HCEC 1CT (cell line): ENCODE measurements around the gene SLC35E4.
"Not testable (repeated sequence)": the region's sequence is repeated elsewhere in the genome, so short reads cannot be mapped to it uniquely, and the experiment has no call there.

Experiments
- DNase-seq: peaks from one replicate; pipeline ENCODE4 v3.0.0-alpha.2; 2017

The SLC35E4 gene

GRCh38 chr22:30654361-30654760 lies 18.8 kb downstream of the SLC35E4 start:
- DNase-seq = no peak

DNA sequence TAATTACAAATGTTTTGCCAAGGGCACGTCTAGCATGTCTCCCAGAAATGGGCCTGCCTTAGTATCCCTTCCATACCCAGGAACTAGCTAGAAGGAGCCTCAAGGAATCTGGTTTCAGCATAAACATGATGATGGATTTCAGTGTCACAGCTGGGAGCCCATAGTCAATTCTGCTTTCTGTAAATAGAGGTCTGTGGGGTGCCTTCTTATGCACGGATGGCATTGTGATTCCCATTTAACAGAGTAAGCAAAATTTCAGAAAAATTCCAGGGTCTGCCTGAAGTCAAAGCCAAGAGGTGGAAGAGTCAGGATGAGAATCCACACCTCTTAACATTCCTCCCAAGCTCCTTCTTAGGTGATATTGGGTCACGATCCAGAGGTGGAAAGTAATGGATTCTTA lies 20.0 kb downstream of the SLC35E4 start:
- DNase-seq = no peak

GRCh38 chr22:30662040-30662439 lies 26.5 kb downstream of the SLC35E4 start:
- DNase-seq = no peak

GRCh38 chr22:30664798-30665197 lies 29.2 kb downstream of the SLC35E4 start:
- DNase-seq = no peak

DNA sequence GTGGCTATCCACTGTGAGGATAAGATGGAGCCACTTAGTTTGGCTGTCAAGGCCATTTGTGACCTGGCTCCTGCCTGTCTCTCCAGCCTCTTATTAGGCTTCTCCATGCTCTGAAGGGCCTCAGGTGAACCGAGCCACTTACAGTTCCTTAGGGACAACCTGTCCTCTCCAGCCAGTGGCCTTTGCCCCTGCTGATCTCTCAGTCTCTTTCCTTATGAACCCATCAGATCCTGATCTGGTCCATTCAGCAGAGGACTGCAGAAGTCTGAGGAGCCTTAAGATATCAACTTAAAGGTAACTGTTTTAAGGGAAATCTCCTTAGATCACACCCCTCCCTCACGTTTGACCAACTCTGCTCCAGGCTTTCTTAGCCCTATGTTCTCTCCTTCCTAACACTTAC lies 29.7 kb downstream of the SLC35E4 start:
- no peak for DNase-seq

DNA sequence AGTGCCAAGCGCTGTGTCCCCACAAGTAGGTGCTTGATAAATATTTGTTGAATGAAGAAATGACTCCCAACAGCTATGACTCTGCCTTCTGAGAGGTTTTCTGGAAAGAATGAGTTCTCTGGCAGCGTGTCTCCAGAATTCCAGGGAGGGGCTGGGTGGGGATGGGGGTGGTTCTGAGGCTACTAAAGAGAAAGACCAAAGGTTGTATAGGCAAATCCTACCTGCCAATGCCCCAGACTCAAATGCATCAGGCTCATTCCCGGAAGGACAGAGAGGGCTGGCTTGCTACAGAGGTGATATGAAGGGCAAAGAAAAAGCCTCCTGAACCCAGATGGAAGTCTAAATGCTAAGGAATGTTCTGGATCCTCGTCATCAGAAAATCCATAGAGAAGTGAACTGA lies 30.2 kb downstream of the SLC35E4 start:
- DNase-seq = no peak

DNA sequence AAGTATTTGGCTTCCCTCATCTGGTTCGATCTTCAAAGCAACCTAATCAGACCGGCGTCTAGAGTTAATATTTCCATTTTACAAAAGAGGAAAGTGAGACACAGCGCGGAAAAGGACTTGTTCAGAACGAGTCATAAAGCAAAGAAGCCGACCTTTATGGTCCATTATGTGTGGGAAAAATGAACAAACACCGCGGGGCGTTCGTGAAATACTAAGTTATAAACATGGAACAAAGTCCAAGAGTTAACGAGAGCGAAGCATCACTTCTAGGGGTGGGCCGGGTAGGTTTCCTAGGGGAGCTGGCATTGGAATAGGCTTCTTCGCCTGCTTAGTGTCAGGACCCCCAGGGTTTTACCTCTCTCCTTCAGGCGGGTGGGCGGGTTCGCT lies 31.5 kb downstream of the SLC35E4 start:
- peak; percentile 17 for DNase-seq

DNA sequence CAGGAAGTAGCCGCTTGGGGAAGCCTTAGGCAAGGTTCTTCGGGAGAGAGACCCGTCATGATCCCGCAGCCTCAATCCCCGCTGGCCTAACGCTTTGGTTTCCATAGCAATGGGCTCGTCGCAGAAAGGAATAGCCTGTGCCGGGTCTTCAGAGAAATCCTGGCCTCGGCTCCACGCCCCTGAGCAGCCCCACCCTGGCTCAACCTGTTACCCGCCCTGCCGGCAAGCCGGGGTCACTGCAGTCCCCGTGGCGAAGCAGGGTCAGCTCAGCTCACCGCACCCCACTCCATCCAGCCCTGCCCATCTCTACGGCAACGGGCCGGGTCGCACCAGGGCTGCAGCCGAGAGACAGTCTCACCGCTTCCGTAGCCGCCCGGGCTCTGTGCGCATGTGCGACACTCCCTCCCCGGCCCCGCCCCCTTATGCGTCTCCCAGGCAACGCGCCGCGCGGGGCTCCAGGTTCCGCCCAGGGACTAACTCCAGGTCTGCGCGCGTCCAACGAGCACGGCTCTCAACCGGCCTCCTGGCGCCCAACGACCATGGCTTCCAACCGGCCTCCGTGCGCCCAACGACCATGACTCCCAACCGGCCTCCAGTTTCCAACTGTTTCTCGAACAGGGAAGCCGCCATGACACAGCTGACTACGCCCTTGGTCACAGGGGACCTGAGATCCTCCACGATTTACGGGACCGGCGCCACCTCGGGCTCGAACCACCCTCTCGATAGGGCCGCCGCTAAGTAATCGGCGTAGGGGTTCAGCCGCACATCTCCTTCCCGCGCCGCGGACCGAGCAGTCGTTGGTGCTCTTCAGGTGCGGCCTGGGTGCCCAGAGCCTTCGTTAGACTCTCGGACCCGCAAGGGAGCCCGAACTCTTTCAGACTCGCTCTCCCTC lies 32.2 kb downstream of the SLC35E4 start, which contains the start of gene DUSP18:
Gene DUSP18 (minus strand): TSS at position 382 of the 892 bp plus-strand sequence. CDS start 3,872 bp downstream, outside the sequence.
- peak; percentile 87 for DNase-seq

DNA sequence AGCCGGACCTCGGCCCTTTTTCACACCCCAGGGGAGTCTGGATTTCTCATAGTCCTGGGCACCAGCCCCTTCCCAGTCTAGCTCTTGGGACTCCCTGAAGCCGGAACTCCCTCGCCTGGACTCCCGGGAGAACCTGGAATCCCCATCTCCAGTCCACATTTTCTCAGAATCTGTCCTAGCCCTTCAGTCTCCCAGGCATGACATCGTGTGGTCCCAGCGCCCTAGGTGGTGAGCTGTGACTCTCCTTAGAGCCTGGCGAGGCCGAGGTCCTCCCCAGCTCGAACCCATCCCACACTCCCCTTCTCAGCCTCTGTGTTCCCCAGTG lies 32.8 kb downstream of the SLC35E4 start:
- no peak for DNase-seq

DNA sequence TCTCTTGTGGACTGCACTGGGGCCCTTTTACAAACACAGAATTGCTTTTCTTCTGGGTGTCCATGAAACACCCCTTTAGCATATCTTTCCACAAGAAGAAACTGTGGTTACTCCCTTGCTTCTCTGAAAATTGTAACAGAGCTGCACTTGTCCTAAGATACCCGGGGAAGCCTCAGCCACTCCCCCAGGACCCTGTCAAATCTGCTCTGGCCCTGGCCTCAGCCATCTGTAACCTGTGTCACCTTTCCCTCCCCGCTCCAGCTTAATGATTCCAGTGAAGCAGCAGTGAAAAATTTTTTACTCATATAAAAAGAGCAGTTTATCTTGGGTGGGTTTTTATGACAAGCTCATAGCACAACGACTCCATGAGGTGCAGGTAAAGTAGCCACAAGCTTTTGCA lies 35.5 kb downstream of the SLC35E4 start:
- no peak for DNase-seq

GRCh38 chr22:30673136-30673535 lies 37.6 kb downstream of the SLC35E4 start:
- DNase-seq = no peak

DNA sequence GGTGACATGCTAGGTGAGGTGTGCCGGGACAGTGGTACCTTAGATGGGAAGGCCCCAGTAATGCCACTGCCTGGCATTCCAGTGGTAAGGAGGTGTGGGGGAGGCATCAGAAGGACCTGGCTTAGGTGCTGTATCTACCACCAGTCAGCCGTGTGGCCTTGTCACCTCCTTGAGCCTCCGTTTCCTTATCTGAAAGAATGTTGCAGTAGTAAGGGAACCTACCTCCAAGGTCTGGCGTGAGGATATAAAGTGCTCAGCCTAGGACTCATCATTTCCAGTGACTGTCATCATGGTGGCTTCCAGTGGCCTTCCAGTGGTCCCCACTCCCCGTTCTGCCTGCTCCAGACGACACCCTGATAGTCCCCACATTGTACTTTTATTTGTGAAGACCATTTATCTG lies 38.9 kb downstream of the SLC35E4 start:
- DNase-seq = no peak

- DNase-seq = no peak
Measured at GRCh38 chr22:30675436-30675835, 39.9 kb downstream of the SLC35E4 start.

DNA sequence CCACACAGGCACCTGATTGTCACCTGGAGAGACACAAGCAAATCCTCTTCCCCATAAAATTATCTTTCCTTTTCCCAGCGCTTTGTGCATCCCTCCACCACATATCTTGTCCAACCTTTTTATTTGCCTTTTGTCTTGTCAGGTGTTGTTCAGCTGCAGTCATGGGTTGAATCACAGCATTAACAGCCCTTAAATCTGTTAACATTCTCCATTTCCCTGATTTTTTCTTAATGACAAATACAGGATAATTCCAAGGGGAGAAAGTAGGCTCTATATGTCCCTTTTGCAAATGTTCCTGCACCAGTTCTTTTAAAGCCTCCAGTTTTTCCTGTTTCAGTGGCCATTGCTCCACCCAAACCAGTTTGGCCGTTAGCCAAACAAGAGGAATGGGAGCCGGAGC lies 41.0 kb downstream of the SLC35E4 start:
- not testable (repeated sequence) for DNase-seq

DNA sequence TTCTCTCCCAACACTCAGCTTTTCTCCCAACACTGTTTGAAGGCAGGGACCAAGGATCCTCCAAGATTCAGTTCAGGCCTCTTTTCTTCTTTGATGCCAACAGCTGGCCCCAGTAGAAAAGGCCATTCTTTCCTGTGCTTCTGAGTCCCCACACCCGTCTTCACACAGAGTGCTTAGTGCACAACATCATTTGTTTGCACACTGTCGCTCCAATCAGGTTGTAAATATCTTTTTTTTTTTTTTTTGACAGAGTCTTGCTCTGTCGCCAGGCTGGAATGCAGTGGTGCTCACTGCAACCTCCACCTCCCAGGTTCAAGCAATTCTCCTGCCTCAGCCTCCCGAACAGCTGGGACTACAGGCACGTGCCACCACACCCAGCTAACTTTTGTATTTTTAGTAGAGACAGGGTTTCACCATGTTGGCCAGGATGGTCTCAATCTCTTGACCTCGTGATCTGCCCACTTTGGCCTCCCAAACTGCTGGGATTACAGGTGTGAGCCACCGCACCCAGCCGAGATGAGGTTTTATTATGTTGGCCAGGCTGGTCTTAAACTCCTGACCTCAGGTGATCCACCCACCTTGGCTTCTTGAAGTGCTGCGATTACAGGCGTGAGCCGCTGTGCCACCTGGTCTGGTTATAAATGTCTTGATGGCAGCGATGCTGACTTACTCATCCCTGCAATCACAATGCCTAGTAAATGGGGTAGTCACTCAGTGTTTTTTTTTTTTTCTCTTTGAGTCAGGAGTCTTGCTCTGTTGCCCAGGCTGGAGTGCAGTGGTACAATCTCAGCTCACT lies 44.5 kb downstream of the SLC35E4 start:
- DNase-seq = not testable (repeated sequence)

DNA sequence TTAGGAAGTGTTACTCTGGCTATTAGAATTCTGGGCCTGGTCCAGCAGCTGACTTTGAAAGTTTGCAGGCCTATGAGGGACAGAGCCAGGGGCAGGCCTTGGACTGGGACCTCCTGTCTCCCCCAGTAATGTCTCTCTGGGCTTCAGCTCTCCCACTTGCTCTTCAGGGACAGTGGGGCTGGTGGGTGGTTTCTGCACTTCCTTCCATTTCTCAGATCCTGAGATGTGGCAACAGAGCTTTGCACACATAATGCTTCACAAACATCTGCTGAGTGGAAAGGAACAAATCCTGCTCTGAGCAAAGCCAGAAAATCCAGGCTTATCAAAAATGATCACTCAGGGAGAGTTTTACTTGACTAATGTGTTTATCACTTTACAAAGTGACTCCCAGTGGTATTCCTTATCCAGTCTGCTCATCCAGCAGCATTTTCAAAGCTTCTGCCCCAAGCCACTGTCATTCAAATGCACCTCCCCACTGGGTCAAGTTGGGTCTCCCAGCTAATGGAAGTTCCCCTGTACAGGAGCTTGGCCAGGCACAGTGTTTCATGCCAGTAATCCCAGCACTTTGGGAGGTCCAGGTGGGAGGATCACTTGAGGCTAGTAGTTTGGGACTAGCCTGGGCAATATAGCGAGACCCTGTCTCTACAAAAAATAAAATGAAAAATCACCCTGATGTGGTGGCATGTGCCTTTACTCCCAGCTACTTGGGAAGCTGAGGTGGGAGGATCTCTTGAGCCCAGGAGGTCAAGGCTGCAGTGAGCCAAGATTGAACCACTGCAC lies 45.6 kb downstream of the SLC35E4 start:
- DNase-seq = no peak

DNA sequence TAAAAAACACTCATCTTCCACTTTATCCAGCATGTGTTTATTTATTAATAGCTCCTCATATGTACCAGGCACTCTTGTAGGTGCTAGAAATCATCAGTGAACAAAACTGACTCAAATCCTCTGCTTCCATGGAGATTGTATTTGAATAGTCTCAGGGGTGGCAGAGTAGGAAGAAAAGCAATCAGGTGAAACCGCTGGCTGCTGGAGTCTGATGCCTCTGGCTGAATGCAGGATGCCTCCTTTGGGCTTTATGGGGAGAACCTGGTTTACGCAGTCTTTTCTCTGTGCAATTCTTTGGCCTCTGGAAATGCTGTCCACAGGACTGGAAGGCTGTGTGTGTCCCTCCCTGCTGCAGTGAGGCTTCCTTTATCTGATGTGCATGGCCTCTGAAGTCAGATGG lies 46.2 kb downstream of the SLC35E4 start:
- DNase-seq = no peak

DNA sequence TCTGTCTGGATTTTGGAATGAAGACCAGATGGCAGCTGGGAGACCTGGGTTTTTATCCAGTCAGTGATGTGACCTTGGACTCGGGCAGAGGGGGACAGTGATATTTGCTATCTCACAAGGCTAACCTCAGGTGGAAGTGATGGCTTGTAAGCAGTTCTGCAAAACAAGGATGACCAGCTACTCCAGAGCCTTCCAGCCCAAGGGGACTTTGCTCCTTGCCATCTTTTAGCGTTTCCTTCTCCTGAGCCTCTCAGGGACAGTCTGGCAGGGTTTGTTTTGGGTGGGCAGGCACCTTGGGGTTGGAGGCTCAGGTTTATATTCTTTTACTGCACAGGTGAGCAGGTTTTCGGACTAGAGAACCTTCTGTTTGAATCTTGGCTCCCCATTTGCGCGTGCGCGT lies 49.6 kb downstream of the SLC35E4 start:
- DNase-seq = no peak

DNA sequence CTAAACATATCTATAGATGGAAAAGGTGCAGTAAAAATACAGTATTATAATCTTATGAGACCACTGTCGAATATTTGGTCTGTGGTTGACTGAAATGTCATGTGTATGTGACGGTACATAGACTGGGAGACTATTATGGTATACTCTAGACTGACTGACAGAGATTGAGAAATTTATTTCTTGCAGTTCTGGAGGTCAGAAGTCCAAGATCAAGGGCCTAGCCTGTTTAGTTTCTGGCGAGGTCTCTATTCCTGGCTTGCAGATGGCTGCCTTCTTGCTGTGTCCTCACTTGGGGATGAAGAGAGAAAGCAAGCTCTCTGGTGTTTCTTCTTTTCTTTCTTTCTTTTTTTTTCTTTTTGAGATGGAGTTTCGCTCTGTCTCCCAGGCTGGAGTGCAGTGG lies 51.8 kb downstream of the SLC35E4 start:
- no peak for DNase-seq

DNA sequence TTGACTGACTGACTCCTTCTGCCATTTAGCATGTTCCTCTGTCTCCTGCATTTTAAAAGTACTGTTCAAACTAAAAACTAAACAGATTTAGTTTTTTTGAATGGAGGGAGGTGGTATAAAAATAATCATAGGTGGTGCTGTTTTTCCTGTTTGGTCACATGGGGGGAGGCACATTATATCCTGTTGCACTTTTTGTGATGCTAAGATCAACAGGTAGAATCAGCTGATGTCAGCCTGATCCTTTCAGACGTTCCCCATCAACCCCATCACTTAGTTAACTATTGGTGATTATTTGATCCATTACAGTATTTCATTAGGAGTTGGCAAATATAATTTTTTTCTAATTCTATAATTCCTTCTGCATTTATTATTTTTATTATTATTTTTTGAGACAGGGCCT lies 54.0 kb downstream of the SLC35E4 start:
- no peak for DNase-seq

- DNase-seq = no peak
Measured at GRCh38 chr22:30691204-30691603, 55.6 kb downstream of the SLC35E4 start.

DNA sequence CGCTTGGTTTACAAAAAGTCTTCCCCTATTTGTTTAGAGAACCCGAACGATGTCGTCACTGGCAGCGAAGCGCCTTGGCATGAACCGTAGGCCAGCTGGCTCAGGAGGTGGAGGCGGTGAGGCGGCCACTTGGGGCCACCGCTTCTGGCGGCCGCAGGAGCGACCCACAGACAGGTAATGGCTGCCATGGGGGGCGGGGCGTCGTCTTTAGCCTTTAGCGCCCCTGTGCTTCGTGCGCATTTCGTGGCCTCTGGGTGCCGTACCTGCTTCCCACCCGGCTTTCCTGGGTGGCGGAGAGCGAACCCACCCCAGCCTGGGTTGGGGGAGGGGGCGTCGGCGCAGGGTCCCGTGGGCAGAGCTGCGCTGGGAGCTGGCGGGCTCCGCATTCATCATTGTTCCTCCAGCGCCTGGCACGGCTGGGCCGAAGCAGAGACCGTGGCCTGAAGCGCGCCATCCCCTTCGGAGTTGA lies 58.6 kb downstream of the SLC35E4 start:
- DNase-seq = no peak

DNA sequence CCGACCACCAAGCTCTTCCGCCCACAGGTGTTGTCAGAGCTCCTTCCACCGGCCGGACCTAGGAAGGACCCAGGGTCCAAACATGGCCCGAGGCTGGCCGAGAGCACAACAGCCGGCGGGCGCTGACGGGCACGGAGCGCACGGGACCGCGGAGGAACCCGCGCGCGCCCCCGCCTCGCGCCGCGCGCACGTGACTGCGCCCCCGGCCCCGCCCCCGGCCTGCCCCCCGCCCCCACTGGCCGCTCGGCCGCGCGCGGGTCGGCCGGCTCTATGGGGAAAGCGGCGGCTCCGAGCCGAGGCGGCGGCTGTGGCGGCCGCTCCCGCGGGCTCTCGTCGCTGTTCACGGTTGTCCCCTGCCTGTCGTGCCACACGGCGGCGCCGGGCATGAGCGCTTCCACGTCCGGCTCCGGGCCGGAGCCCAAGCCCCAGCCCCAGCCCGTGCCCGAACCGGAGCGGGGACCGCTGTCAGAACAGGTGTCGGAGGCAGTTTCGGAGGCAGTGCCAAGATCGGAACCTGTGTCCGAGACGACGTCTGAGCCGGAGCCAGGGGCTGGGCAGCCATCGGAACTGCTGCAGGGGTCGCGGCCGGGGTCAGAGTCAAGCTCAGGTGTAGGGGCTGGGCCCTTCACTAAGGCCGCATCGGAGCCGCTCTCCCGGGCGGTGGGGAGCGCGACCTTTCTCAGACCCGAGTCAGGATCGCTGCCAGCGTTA lies 59.2 kb downstream of the SLC35E4 start, which contains the start of gene OSBP2:
Gene OSBP2 (plus strand): TSS at position 235 of the 711 bp plus-strand sequence. CDS start 36 bp downstream, at position 271.
- DNase-seq = no peak
